Measurements from ENCODE around the gene PXDN. TPM values are rescaled to one million over a fixed set of nuclear protein-coding genes. Genes with fewer than 3 reads are reported as not detected.

PXDN gene
- total and polyA plus RNA-seq, 4 donors, result 10.6 to 109 (median 81.7) TPM

DNA sequence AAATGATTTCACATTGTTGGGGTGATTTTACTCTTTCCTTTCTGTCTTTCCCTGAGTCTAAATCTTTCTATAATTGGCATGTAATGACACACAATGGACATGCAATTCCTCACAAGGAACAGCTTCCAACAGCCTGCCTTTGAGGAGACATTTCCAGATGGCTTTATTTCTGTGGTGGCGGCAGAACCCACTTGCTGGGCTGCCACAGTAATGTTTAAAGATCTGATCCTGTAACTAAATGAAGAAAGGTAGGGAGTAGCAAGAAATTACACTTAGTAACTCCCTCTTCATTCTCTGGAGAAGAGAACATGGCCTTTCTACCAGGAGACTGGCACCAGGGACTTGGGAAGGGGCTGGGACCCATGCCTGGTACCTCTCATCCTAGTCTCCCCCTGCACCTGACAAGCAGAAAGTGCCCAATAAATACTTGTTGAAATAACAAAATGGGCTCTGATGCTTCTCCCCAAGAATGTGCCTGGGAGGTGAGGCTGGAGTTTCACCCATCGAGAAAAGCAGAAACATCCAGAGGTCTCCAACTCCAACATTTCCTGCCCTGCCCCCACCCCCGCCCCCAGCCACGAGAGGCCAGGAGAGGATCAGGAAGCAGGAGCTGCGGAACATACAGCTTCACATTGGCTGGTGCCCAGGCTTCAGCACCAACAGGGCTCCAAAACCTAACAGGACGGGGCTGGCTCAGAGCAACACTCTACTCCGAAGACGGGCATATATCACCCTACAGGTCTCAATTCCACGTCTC is 92.1 kb downstream of the PXDN start:
- H3K27ac ChIP-seq (ENCODE audit: low read depth in 1 of 2, low read length in 2 of 2), result peak overlapping the region; percentile 76 to 95
- intact Hi-C loops (cut with DNase I), result loop anchor here (5.0 kb wide), 3 partner anchors 80 to 960 kb away; no protein-coding TSS in a partner anchor
- no peak overlapping the region for H3K4me3 ChIP-seq (ENCODE audit: low read length in 2 of 2)
- peaks cover 0 to 11% of the 10 kb centered on the region in 2 donors for H3K36me3 ChIP-seq (ENCODE audit: control insufficient read depth in 1 of 2, insufficient read depth in 2 of 2, low read length in 1 of 2)
- H3K27me3 ChIP-seq (ENCODE audit: control insufficient read depth in 1 of 2, insufficient read depth in 2 of 2, low read length in 1 of 2), result no peaks in the 10 kb centered on the region
- peak in 1 of 2 donors; percentile 50 for DNase-seq
- peaks cover 4 to 7% of the 10 kb centered on the region in 2 donors for H3K4me1 ChIP-seq (ENCODE audit: control insufficient read depth in 1 of 2, insufficient read depth in 2 of 2, low read length in 2 of 2)
- 6 to 7% methylated on average over 9 of the region's 9 CpGs for WGBS, 2 donors
- ATAC-seq (ENCODE audit: low FRiP score), result no peak
- no peaks in the 10 kb centered on the region for H3K9me3 ChIP-seq (ENCODE audit: control insufficient read depth, low read length)

DNA sequence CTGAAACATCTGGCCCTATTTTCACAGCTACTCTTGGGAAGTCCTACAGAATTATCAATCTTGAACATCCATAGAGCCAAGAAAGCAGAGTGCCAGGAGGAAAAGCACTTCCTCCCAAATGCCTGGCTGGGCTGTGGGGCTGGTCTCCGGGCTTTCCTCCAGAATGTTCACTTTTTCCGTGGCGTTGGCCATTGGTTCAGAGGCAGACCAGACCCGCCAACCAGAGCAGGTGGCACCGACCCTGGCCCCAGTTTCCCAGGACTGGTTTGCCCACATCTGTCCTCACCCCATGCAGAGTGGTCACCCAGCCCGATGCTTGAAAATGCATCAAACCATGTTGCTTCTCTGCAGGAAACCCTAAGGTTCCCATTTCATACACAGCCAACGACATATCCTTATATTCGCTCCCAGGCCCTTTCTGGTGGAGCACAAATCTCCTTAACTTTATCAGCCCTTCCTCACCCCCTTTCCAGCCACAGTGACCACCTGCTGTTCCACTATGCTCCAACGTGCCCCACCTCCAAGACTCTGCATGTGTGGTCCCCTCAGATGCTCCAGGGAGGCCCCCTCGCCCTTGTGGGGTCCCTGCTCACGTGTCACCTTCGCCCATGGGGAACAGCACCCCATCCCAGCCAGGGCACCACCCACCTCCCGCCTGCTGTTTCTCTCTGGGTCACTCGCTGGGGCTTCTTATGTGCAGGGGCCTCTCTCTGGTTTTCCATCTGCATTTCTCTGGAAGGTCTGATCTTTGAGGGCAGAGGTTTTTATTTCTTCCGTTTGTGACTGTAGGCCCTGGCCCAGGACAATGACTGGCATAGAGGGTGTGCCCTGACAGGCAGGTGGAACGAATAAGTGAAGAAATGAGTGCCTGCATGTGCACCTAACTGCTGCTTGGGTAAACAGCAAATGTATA is 92.9 kb downstream of the PXDN start:
- H3K27ac ChIP-seq (ENCODE audit: low read depth in 1 of 2, low read length in 2 of 2), result peak overlapping the region; percentile 76 to 95
- ATAC-seq (ENCODE audit: low FRiP score), result no peak
- DNase-seq, result peak in 1 of 2 donors; percentile 34
- intact Hi-C loops (cut with DNase I), result loop anchor here (2.0 to 5.0 kb wide), 5 partner anchors 59 to 959 kb away; no protein-coding TSS in a partner anchor
- no peak overlapping the region for H3K4me3 ChIP-seq (ENCODE audit: low read length in 2 of 2)
- H3K36me3 ChIP-seq (ENCODE audit: control insufficient read depth in 1 of 2, insufficient read depth in 2 of 2, low read length in 1 of 2), result peaks cover 0 to 11% of the 10 kb centered on the region in 2 donors
- no peaks in the 10 kb centered on the region for H3K9me3 ChIP-seq (ENCODE audit: control insufficient read depth, low read length)
- no peaks in the 10 kb centered on the region for H3K27me3 ChIP-seq (ENCODE audit: control insufficient read depth in 1 of 2, insufficient read depth in 2 of 2, low read length in 1 of 2)
- peaks cover 4 to 7% of the 10 kb centered on the region in 2 donors for H3K4me1 ChIP-seq (ENCODE audit: control insufficient read depth in 1 of 2, insufficient read depth in 2 of 2, low read length in 2 of 2)
- 26 to 30% methylated on average over 16 of the region's 16 CpGs for WGBS, 2 donors

DNA sequence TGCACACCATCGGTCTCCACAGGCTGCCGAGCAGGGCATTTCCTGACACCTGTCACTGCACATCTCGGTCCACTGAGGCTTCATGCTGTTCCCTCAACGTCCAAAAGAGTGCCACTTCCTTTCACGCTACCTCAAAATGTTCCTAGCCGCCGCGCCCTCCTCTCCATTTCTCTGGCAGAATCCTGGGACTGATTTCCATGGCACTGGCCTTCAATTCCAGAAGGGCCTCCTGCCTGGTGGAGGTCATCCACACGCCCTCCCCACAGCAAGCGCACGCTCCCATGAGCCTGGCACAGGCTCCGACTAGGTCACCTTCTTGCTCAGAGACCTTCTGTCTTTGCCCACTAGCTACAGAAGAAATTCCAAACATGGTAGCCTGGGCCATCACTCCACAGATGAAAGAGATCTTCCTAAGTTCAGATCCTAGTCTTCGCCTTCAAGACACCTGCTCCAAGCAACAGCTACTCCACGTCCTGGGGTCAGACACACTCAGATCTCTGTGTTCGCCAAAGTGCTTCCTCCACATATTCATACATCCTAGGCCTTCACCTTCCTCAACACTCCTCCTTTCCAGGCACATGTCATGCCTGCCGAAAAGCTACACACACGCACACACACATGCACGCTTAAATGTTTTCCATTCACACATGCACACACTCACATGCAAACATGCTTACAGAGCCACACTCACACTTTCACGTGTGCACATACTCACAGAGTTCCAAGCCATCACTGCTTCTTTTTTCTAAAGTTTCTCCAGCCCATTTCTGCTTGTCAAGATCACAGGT is 94.0 kb downstream of the PXDN start:
- intact Hi-C loops (cut with DNase I), result loop anchor here (2.0 to 5.0 kb wide), 5 partner anchors 57 to 958 kb away; no protein-coding TSS in a partner anchor
- no peak for ATAC-seq (ENCODE audit: low FRiP score)
- Histone ChIP-seq H3K27me3 (ENCODE audit: control insufficient read depth in 1 of 2, insufficient read depth in 2 of 2, low read length in 1 of 2) (no peaks in the 10 kb centered on the region), H3K36me3 (ENCODE audit: control insufficient read depth in 1 of 2, insufficient read depth in 2 of 2, low read length in 1 of 2) (peaks cover 0 to 11% of the 10 kb centered on the region in 2 donors), H3K4me1 (ENCODE audit: control insufficient read depth in 1 of 2, insufficient read depth in 2 of 2, low read length in 2 of 2) (peaks cover 4 to 7% of the 10 kb centered on the region in 2 donors), H3K4me3 (ENCODE audit: low read length in 2 of 2) (no peak overlapping the region), H3K9me3 (ENCODE audit: control insufficient read depth, low read length) (no peaks in the 10 kb centered on the region), H3K27ac (ENCODE audit: low read depth in 1 of 2, low read length in 2 of 2) (peak overlapping the region in 1 of 2 donors; percentile 35)
- WGBS, 2 donors, result 73 to 77% methylated on average over 19 of the region's 19 CpGs
- DNase-seq, result no peak

DNA sequence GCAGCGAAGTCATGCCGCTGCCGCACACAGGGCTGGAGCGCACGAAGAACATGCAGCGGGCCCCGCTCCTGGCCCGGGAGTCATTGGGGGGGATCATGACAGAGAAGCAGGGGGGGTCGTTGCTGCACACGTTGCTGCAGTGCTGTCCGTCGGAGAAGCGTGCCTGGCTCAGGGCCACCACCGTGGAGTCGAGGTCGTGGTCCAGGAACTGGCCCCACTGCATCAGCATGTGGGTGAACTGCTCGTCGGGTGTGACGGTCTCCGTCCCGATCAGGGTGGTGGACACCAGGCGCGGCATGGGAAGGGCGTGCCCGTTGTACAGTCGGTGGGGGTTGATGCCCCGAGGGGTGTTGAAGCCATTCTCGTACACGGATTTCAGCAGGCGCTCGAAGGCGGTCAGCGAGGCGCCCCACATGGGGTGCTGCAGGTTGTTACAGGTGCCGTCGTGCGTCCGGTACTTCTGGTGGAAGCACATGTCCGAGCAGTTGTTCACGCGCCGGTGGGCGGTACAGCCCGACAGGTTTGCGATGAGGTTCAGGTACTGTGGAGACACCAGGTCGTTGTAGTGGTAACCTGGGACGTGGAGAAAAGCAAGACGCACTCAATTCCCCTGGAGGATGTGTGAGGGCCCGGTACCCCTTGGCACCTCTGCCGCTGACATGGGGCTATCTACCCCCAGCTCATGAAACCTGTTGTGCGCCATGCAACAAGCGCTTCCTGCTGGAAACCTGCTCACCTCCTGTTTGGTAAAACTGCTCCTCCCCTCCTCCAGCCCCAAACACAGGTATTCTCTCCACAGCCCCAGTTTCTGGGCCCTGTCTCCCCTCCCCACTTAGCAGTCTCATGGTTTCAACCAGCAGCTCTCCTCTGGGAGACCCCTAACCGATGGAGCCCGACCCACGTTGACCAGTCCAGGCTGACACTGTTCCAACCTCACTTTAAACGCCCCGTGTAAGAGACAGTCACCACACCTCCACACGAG is 94.9 kb downstream of the PXDN start:
- Histone ChIP-seq H3K9me3 (ENCODE audit: control insufficient read depth, low read length) (no peaks in the 10 kb centered on the region), H3K36me3 (ENCODE audit: control insufficient read depth in 1 of 2, insufficient read depth in 2 of 2, low read length in 1 of 2) (peaks cover 0 to 11% of the 10 kb centered on the region in 2 donors), H3K4me1 (ENCODE audit: control insufficient read depth in 1 of 2, insufficient read depth in 2 of 2, low read length in 2 of 2) (peaks cover 3 to 4% of the 10 kb centered on the region in 2 donors), H3K4me3 (ENCODE audit: low read length in 2 of 2) (no peak overlapping the region), H3K27me3 (ENCODE audit: control insufficient read depth in 1 of 2, insufficient read depth in 2 of 2, low read length in 1 of 2) (no peaks in the 10 kb centered on the region), H3K27ac (ENCODE audit: low read depth in 1 of 2, low read length in 2 of 2) (no peak overlapping the region)
- DNase-seq, result no peak
- ATAC-seq (ENCODE audit: low FRiP score), result no peak
- intact Hi-C loops (cut with DNase I), result loop anchor here (2.0 to 5.0 kb wide), 5 partner anchors 57 to 957 kb away; no protein-coding TSS in a partner anchor
- WGBS, 2 donors, result 94 to 95% methylated on average over 58 of the region's 58 CpGs

DNA sequence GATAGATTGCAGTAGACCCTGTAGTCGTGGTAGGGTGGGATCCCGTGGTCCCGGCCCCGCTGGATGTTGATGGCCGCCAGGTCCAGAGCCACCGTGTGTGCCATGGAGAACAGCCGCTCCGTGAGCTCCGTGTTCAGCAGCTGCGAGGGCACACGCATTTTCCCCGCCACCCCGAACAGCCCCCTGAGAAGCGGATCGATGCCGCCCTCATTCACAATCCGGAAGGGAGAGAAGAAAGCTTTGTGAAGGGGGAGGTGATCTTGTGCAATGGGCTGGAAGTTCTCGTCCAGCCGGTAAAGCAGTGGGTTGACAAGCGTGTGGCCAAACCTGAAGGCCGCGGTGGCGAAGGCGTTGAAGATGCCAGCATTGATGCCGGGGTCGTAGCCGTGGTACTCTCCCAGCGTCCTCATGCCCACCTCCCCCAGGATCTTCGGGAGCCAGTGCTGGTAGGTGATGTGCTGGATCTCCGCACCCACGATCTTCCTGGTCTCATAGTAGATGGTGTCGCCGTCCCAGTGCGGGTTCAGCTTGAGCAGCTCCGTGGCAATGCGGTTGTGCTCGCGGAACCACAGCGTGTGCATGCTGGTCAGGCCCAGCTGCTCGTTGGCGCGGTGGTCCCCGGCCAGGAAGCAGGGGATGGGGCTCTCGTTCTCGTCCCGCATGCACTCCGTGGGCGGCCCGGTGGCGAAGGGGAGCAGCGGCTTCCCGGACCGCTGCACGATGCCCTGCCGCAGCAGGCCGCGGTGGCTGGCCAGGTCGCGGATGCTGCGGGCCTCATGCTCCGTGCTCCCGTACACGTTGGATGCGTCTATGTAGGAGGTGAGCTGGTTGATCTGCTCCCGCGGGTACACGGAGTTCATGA is 95.8 kb downstream of the PXDN start:
- DNase-seq (no peak), ATAC-seq (ENCODE audit: low FRiP score) (no peak)
- WGBS, 2 donors, result 95% methylated on average over 67 of the region's 67 CpGs
- no peak overlapping the region for H3K27ac ChIP-seq (ENCODE audit: low read depth in 1 of 2, low read length in 2 of 2)
- no peaks in the 10 kb centered on the region for H3K27me3 ChIP-seq (ENCODE audit: control insufficient read depth in 1 of 2, insufficient read depth in 2 of 2, low read length in 1 of 2)
- H3K36me3 ChIP-seq (ENCODE audit: control insufficient read depth in 1 of 2, insufficient read depth in 2 of 2, low read length in 1 of 2), result peaks cover 0 to 11% of the 10 kb centered on the region in 2 donors
- H3K9me3 ChIP-seq (ENCODE audit: control insufficient read depth, low read length), result no peaks in the 10 kb centered on the region
- intact Hi-C loops (cut with DNase I), result no loop called here
- peaks cover 3 to 4% of the 10 kb centered on the region in 2 donors for H3K4me1 ChIP-seq (ENCODE audit: control insufficient read depth in 1 of 2, insufficient read depth in 2 of 2, low read length in 2 of 2)
- H3K4me3 ChIP-seq (ENCODE audit: low read length in 2 of 2), result no peak overlapping the region

DNA sequence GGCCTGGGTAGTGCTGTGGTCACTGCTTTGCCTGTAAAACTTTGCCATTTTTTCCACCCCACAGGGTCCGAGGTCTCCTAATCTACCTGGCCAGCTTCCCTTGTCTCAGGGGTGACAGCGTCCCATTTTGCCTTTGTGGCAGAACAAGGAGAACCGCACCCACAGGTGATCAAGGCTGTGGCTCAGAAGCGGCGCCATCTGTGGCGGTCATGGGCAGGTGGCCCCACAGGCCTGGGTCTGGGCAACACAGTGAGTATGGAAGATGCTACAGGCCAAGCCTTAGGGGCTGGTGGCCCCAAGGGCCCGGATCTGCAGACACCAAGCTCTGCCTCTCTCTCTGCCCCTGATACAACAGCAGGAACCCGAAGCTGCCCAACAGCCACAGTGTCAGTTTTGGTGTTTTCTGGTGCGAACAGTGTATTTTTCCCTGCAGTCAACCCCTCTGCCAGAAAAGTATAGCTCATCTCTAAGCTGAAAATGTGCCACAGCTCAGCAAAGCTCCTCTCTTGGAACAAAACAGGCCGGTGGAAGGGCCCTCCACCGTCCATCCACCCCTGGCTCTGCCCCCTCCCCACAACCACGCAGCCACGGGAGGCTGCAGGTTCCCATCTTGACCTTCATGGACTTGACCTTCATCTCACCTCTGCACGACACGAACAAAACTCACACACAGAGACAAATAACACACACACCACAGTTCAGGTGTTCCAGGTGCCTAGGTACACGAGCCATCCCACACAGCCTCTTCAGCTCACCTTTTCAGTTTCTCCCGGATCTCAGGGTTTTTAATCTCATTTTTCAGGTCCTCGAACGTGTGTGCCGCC is 96.7 kb downstream of the PXDN start:
- ATAC-seq (ENCODE audit: low FRiP score) (no peak), DNase-seq (peak in 1 of 2 donors; percentile 27)
- H3K4me3 ChIP-seq (ENCODE audit: low read length in 2 of 2), result no peak overlapping the region
- H3K4me1 ChIP-seq (ENCODE audit: control insufficient read depth in 1 of 2, insufficient read depth in 2 of 2, low read length in 2 of 2), result peaks cover 3 to 4% of the 10 kb centered on the region in 2 donors
- no peaks in the 10 kb centered on the region for H3K9me3 ChIP-seq (ENCODE audit: control insufficient read depth, low read length)
- H3K27ac ChIP-seq (ENCODE audit: low read depth in 1 of 2, low read length in 2 of 2), result no peak overlapping the region
- H3K36me3 ChIP-seq (ENCODE audit: control insufficient read depth in 1 of 2, insufficient read depth in 2 of 2, low read length in 1 of 2), result peaks cover 0 to 11% of the 10 kb centered on the region in 2 donors
- 84 to 89% methylated on average over 20 of the region's 20 CpGs for WGBS, 2 donors
- H3K27me3 ChIP-seq (ENCODE audit: control insufficient read depth in 1 of 2, insufficient read depth in 2 of 2, low read length in 1 of 2), result no peaks in the 10 kb centered on the region
- intact Hi-C loops (cut with DNase I), result no loop called here
